ENCODE measurements around the gene ARHGAP21. TPM values are rescaled to one million over a fixed set of nuclear protein-coding genes. Genes with fewer than 3 reads are reported as not detected.

The ARHGAP21 gene
- total RNA-seq, 4 donors from 2014 or later = 35.1 to 60.5 (median 54.1) TPM

DNA sequence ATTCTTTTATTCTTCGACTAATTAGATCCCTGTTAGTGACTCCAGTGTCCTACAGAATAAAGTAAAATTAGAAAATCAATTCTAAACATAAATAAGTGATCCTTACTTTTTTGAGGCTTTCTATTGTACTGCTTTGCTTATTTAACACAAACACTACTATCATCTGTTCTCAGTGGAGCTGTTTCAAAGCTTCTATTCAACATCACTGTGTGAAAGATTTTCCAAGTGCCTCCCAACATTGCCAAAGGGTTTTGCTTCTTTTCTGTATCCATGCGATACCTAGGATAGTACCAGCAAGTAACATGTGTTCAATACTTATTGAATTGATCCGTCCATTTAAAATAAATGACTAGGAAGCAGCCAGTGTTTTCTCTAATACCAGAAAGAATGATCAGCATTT lies 125.7 kb downstream of the ARHGAP21 start:
- H3K9me3 ChIP-seq = no peaks in the 10 kb centered on the region
- no peak overlapping the region for H3K4me3 ChIP-seq
- no peaks in the 10 kb centered on the region for H3K27me3 ChIP-seq
- no peak overlapping the region for H3K27ac ChIP-seq
- H3K4me1 ChIP-seq = no peaks in the 10 kb centered on the region
- ATAC-seq = no peak
- no peak for DNase-seq
- in situ Hi-C loops (cut with MboI; ENCODE audit: low sequenced_read_pairs in 4 of 4) = no loop called here
- TF ChIP-seq POLR2A (IDR thresholded peaks at IDR 0.05) = no peak
- TF ChIP-seq, protein P1, sequence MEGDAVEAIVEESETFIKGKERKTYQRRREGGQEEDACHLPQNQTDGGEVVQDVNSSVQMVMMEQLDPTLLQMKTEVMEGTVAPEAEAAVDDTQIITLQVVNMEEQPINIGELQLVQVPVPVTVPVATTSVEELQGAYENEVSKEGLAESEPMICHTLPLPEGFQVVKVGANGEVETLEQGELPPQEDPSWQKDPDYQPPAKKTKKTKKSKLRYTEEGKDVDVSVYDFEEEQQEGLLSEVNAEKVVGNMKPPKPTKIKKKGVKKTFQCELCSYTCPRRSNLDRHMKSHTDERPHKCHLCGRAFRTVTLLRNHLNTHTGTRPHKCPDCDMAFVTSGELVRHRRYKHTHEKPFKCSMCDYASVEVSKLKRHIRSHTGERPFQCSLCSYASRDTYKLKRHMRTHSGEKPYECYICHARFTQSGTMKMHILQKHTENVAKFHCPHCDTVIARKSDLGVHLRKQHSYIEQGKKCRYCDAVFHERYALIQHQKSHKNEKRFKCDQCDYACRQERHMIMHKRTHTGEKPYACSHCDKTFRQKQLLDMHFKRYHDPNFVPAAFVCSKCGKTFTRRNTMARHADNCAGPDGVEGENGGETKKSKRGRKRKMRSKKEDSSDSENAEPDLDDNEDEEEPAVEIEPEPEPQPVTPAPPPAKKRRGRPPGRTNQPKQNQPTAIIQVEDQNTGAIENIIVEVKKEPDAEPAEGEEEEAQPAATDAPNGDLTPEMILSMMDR (IDR thresholded peaks at IDR 0.05 in 4 of 5, conservative IDR thresholded peaks at IDR 0.05 in 1 of 5) = no peak
- H3K36me3 ChIP-seq = peaks cover 0 to 93% of the 10 kb centered on the region in 2 donors
- intact Hi-C loops (cut with DNase I; ENCODE audit: low total_unique reads) = no loop called here

DNA sequence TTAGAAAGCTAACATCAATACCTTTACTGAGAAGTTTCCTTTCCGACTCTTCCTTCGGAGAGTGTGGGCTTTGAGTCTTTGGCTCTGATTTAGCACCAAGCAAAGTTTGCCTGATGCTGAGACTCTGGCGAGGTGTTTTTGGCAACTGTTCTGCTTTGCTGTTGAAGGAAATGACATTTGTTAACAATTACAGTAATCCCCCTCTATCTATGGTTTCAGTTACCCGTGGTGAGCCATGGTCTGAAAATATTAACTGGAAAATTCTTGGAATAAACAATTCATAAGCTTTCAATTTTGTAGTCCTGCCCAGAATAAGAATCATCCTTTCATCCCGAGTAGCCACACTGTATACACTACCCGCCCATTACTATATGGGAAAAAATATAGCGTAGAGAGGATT lies 126.3 kb downstream of the ARHGAP21 start:
- ATAC-seq = no peak
- no peaks in the 10 kb centered on the region for H3K4me1 ChIP-seq
- DNase-seq = no peak
- no peaks in the 10 kb centered on the region for H3K9me3 ChIP-seq
- no peak overlapping the region for H3K27ac ChIP-seq
- intact Hi-C loops (cut with DNase I; ENCODE audit: low total_unique reads) = no loop called here
- H3K27me3 ChIP-seq = no peaks in the 10 kb centered on the region
- in situ Hi-C loops (cut with MboI; ENCODE audit: low sequenced_read_pairs in 4 of 4) = no loop called here
- H3K4me3 ChIP-seq = no peak overlapping the region
- no peak for TF ChIP-seq POLR2A (IDR thresholded peaks at IDR 0.05)
- TF ChIP-seq, protein P1 (IDR thresholded peaks at IDR 0.05 in 4 of 5, conservative IDR thresholded peaks at IDR 0.05 in 1 of 5) = no peak
- peaks cover 0 to 94% of the 10 kb centered on the region in 2 donors for H3K36me3 ChIP-seq

DNA sequence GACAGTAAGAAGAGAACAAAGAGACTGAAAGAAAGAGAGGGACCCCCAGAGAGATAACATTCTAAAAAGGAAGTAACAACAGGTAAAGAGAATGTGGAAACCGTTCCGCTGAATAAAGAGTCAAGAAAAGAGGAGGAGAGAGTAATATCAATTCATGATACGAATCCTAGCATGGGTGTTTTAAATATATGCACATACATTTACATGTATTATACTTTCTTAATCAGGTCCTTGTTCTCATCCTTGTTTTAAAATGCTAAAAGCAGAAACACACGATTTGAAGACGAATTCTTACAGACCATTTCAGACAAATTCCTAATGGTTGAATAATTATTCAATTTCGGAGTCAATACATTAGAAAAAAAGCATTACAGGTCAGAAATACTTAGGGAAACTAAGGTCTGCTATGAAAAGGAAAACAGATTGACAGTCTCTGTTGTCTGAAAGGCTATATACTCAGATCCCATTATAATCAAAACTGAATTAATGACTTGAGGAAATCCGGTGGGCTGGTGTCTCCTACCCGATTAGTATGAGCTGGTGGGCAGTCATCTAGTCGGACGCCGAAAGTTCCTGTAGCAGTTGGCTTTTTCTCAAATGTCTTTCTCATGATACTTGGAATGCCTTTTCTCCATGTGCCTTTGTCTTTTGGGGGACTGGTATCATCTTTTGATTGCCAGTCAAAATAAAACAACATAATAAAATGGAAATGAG lies 127.3 kb downstream of the ARHGAP21 start:
- Histone ChIP-seq H3K4me3 (no peak overlapping the region), H3K9me3 (no peaks in the 10 kb centered on the region), H3K36me3 (peaks cover 0 to 95% of the 10 kb centered on the region in 2 donors), H3K27me3 (no peaks in the 10 kb centered on the region), H3K4me1 (peaks cover 2 to 4% of the 10 kb centered on the region in 2 donors), H3K27ac (no peak overlapping the region)
- in situ Hi-C loops (cut with MboI; ENCODE audit: low sequenced_read_pairs in 4 of 4) (no loop called here), intact Hi-C loops (cut with DNase I; ENCODE audit: low total_unique reads) (no loop called here)
- ATAC-seq (no peak), DNase-seq (no peak)
- TF ChIP-seq, protein P1 (IDR thresholded peaks at IDR 0.05 in 4 of 5, conservative IDR thresholded peaks at IDR 0.05 in 1 of 5) = no peak
- no peak for TF ChIP-seq POLR2A (IDR thresholded peaks at IDR 0.05)

DNA sequence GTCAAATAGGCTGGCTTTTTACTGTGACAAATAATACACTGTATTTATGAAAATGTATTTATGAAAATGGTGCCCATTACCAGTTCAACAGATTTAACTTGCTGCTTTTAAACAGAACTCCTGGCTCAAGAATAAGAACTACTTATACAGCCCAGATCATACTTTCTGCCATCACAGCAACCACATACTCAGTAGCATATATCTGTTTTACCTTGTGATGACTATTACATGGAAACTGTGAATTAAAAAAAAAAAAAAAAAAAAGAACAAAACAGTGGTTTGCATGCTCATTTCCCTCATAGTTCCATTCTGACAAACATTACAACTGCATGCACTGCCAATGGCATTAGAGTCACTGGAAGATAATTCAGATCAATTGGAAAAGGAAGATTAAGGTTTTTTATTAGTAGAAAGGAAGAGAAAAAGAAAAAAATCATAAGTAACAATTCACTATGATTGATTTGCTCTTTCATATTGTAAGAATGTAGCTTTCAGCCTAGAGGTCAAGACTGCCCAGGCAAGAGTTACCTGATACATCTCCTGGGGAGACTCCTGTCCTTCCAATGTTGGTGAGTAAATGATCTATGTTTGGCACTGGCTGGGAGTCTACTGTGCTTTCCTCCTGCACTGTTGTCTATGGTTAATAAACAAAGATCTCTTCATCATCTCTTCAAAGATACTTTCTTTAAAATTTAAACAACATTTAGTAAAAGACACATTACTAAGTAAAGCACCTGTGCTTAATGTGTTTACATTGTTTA lies 132.8 kb downstream of the ARHGAP21 start:
- peaks cover 0 to 80% of the 10 kb centered on the region in 2 donors for H3K36me3 ChIP-seq

More for the DNA sequence above, 132.8 kb downstream of the ARHGAP21 start:
- no peak overlapping the region for H3K4me3 ChIP-seq
- no peaks in the 10 kb centered on the region for H3K27me3 ChIP-seq
- in situ Hi-C loops (cut with MboI; ENCODE audit: low sequenced_read_pairs in 4 of 4) (no loop called here), intact Hi-C loops (cut with DNase I; ENCODE audit: low total_unique reads) (no loop called here)
- H3K27ac ChIP-seq = peak overlapping the region in 2 of 4 donors; percentile 38
- DNase-seq (no peak), ATAC-seq (peak; percentile 78 to 83)
- H3K4me1 ChIP-seq = peaks cover 4 to 10% of the 10 kb centered on the region in 2 donors
- no peaks in the 10 kb centered on the region for H3K9me3 ChIP-seq
- TF ChIP-seq POLR2A (IDR thresholded peaks at IDR 0.05) = no peak
- TF ChIP-seq, protein P1 (IDR thresholded peaks at IDR 0.05 in 4 of 5, conservative IDR thresholded peaks at IDR 0.05 in 1 of 5) = no peak
